NB4 (cell line): ENCODE measurements around the gene BTF3.

ENCODE experiments used
- TF ChIP-seq, protein P1 (sequence below): IDR thresholded peaks from one replicate; pipeline ENCODE4 v1.5.1; 2012; ENCODE audit warnings: low read depth, low read length
- TF ChIP-seq, protein P2 (sequence below): IDR thresholded peaks from 2 replicates; pipeline ENCODE4 v1.6.1; 2011; ENCODE audit warnings: low read depth, low read length

GRCh38 chr5:73525606-73526203, 27.5 kb downstream of the BTF3 start:
- TF ChIP-seq, protein P1, sequence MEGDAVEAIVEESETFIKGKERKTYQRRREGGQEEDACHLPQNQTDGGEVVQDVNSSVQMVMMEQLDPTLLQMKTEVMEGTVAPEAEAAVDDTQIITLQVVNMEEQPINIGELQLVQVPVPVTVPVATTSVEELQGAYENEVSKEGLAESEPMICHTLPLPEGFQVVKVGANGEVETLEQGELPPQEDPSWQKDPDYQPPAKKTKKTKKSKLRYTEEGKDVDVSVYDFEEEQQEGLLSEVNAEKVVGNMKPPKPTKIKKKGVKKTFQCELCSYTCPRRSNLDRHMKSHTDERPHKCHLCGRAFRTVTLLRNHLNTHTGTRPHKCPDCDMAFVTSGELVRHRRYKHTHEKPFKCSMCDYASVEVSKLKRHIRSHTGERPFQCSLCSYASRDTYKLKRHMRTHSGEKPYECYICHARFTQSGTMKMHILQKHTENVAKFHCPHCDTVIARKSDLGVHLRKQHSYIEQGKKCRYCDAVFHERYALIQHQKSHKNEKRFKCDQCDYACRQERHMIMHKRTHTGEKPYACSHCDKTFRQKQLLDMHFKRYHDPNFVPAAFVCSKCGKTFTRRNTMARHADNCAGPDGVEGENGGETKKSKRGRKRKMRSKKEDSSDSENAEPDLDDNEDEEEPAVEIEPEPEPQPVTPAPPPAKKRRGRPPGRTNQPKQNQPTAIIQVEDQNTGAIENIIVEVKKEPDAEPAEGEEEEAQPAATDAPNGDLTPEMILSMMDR = no peak
- TF ChIP-seq, protein P2, sequence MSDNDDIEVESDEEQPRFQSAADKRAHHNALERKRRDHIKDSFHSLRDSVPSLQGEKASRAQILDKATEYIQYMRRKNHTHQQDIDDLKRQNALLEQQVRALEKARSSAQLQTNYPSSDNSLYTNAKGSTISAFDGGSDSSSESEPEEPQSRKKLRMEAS = no peak
